Transverse colon (tissue), 4 donors: Measurements from ENCODE around the gene RHEX. TPM values are rescaled to one million over a fixed set of nuclear protein-coding genes. Genes with fewer than 3 reads are reported as not detected.
"Not testable (repeated sequence)": the region's sequence is repeated elsewhere in the genome, so short reads cannot be mapped to it uniquely, and the experiment has no call there.

ENCODE experiments used
- DNase-seq: peaks from one replicate; pipeline ENCODE4 v3.0.0-alpha.2; 2019
- H3K27ac ChIP-seq, 4 donors: fragments of 200-600 bp; sonication (generic); 2 replicates each; pipeline ENCODE4 v1.5.1; 2016 to 2018; ENCODE audit warnings: inconsistent platforms in 4 of 4
- H3K27me3 ChIP-seq: fragments of 200-600 bp; sonication (generic); 2 replicates; pipeline ENCODE4 v1.5.1; 2017; ENCODE audit warnings: inconsistent platforms
- H3K36me3 ChIP-seq, 4 donors: fragments of 200-600 bp; sonication (generic); 2 replicates each; pipeline ENCODE4 v1.5.1; 2017 to 2019; ENCODE audit warnings: inconsistent platforms in 4 of 4
- H3K4me1 ChIP-seq, 4 donors: fragments of 200-600 bp; sonication (generic); 2 replicates each; pipeline ENCODE4 v1.5.1; 2017 to 2020; ENCODE audit warnings: inconsistent platforms in 4 of 4
- H3K4me3 ChIP-seq, 4 donors: fragments of 200-600 bp; sonication (generic); 1 replicate in 1 of 4; 2 replicates in 3 of 4; pipeline versions ENCODE4 v1.5.1 to v1.6.1; 2017 to 2019; ENCODE audit warnings: inconsistent platforms in 4 of 4
- H3K9me3 ChIP-seq, 2 donors: fragments of 200-600 bp; sonication (generic); 2 replicates each; pipeline ENCODE4 v1.5.1; 2017 to 2019; ENCODE audit warnings: inconsistent platforms in 2 of 2
- EP300 ChIP-seq: sonication (generic); formaldehyde crosslinking; IDR thresholded peaks from one replicate; pipeline ENCODE4 v1.6.1; 2017; ENCODE audit warnings: antibody characterized with exemption, low read depth
- POLR2A ChIP-seq: fragments of 450-650 bp; IDR thresholded peaks from one replicate; pipeline ENCODE4 v1.6.1; 2016; ENCODE audit warnings: antibody characterized with exemption, mild to moderate bottlenecking, moderate library complexity
- POLR2AphosphoS5 ChIP-seq, 3 donors: sonication (generic); formaldehyde crosslinking; IDR thresholded peaks; one replicate each; pipeline ENCODE4 v1.6.1; 2016; ENCODE audit warnings: antibody characterized with exemption in 3 of 3
- WGBS, 2 donors: methylation state at CpG; one replicate each; pipeline ENCODE4 v1.1.5; 2018; ENCODE audit warnings: low coverage in 1 of 2; 5-methylcytosine and 5-hydroxymethylcytosine counted together
- in situ Hi-C, 4 donors: fragments of 200-750 bp; cut with MboI; loops; one replicate each; pipeline versions ENCODE4 v1.15.0 to v1.15.1; 2017; ENCODE audit warnings: low sequenced_read_pairs in 3 of 4, low pct_ligation_motif_present in 1 of 4, low pct_unique_long_range_greater_than_20kb in 1 of 4
- intact Hi-C: fragments of 100-400 bp; cut with DNase I; formaldehyde crosslinking; loops from one replicate; pipeline ENCODE4 v1.15.1; 2023; ENCODE audit warnings: low total_unique reads
- total RNA-seq, 4 donors: library from RNA; depleted of rRNA; stranded (reverse); fragments of >200 nt; gene quantifications; one replicate each; pipeline ENCODE4 v1.1.0, GENCODE V29; 2016
- TF ChIP-seq, protein P1 (sequence below), 5 experiments: fragments of 200-600 bp in 3 of 5; fragments of 450-650 bp in 2 of 5; sonication (generic) in 3 of 5; IDR thresholded peaks; 1 replicate in 2 of 5; 2 replicates in 3 of 5; pipeline ENCODE4 v1.5.1; 2016 to 2017; ENCODE audit warnings: antibody characterized with exemption in 5 of 5, inconsistent platforms in 3 of 5, mild to moderate bottlenecking in 2 of 5, moderate library complexity in 1 of 5

The RHEX gene
- total RNA-seq, 4 donors from 2014 or later, result 0.96 to 4.8 TPM; not detected in 2

DNA sequence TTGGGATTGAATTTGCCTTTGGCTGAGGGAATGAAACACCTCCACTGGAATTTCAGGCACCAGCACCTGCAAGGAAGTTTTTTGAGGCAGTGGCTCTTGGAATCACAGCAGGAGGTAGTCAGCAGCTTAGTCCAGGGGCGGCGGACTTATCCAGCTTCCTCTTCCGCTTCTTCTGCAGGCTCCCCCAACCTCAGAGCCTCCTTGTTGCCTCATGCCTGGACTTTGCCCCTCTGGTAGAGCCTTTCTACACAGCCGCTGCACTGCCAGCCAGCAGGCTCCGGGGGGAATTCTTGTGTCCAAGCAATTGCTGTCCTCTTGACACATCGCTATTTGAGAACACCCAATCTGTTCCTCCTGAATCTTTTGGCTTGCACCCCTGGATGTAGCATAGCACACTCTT, 4.4 kb upstream of the RHEX start:
- no peak overlapping the region for H3K4me3 ChIP-seq
- peaks cover 3 to 11% (median 3%) of the 10 kb centered on the region in 4 donors for H3K4me1 ChIP-seq
- intact Hi-C loops, result no loop called here
- WGBS, 2 donors, result 45% methylated on average over 6 of the region's 6 CpGs; no CpG with 5 or more reads in 1 of the 2 donors
- DNase-seq, result peak; percentile 72
- H3K27ac ChIP-seq, result peak overlapping the region in 2 of 4 donors; percentile 37 to 51
- in situ Hi-C loops, result no loop called here
- TF ChIP-seq POLR2A (no peak), EP300 (no peak), POLR2AphosphoS5 (IDR thresholded peaks at IDR 0.05) (no peak)
- TF ChIP-seq, protein P1, sequence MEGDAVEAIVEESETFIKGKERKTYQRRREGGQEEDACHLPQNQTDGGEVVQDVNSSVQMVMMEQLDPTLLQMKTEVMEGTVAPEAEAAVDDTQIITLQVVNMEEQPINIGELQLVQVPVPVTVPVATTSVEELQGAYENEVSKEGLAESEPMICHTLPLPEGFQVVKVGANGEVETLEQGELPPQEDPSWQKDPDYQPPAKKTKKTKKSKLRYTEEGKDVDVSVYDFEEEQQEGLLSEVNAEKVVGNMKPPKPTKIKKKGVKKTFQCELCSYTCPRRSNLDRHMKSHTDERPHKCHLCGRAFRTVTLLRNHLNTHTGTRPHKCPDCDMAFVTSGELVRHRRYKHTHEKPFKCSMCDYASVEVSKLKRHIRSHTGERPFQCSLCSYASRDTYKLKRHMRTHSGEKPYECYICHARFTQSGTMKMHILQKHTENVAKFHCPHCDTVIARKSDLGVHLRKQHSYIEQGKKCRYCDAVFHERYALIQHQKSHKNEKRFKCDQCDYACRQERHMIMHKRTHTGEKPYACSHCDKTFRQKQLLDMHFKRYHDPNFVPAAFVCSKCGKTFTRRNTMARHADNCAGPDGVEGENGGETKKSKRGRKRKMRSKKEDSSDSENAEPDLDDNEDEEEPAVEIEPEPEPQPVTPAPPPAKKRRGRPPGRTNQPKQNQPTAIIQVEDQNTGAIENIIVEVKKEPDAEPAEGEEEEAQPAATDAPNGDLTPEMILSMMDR (IDR thresholded peaks at IDR 0.05), result no peak
- no peaks in the 10 kb centered on the region for H3K27me3 ChIP-seq
- H3K36me3 ChIP-seq, result no peaks in the 10 kb centered on the region
- no peaks in the 10 kb centered on the region for H3K9me3 ChIP-seq

DNA sequence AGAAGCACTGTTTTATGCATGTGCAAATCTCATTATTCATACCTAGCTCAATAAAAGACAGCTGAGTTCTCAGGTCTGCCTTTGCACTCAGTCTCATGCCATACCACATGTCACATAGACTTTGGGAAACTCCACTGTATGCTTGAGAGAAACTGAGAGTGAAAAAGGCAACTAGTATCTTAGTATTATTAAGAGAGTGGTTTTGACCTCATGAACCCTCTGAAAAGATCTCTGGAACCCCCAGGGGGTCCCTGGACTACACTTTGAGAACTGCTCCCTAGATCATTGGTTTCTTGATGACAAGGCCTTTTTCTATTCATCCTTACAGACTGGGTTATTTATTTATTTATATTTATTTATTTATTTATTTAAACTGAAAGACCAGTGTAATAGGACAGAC, 3.7 kb upstream of the RHEX start:
- no peaks in the 10 kb centered on the region for H3K36me3 ChIP-seq
- peak overlapping the region in 1 of 4 donors; percentile 51 for H3K27ac ChIP-seq
- no peak for TF ChIP-seq POLR2A
- TF ChIP-seq, protein P1 (IDR thresholded peaks at IDR 0.05), result no peak
- TF ChIP-seq POLR2AphosphoS5 (IDR thresholded peaks at IDR 0.05), result no peak
- TF ChIP-seq EP300, result no peak
- H3K4me3 ChIP-seq, result no peak overlapping the region
- intact Hi-C loops (no loop called here), in situ Hi-C loops (no loop called here)
- no peak for DNase-seq
- H3K27me3 ChIP-seq, result no peaks in the 10 kb centered on the region
- H3K4me1 ChIP-seq, result peaks cover 3 to 11% (median 3%) of the 10 kb centered on the region in 4 donors
- no peaks in the 10 kb centered on the region for H3K9me3 ChIP-seq

DNA sequence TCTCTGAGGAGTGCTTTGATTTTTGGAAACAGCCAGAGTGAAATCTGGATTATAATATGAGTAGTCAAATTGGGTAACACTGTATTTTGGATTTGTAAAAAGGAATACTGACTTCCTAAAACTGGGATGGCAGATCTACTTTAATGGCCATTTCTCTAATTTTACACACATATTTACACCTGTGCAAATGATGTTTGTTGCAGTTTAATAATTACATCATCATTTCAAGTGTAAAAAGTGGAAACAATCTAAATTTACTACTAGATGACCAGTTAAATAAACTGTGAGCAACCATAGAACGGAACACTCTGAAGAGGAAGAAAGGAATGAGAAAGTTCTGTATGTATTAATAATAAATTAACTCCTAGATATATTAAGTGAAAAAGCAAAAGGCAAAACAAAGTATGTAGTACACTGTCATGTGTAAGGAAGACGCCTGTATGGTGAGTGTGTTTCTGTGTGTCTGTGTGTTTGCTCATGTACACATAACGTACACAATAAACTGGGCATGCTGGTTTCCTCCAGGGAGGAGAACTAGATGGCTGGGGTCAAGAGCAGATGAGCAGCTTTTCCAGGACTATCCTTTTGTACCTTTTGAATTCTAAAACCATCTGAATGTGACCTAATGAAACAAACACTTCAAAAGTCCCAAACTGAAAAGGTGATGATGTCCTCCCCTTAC, 2.9 kb upstream of the RHEX start:
- Histone ChIP-seq H3K27me3 (no peaks in the 10 kb centered on the region), H3K9me3 (no peaks in the 10 kb centered on the region), H3K27ac (peak overlapping the region in 3 of 4 donors; percentile 7 to 36 (median 19)), H3K4me1 (peaks cover 3 to 11% (median 3%) of the 10 kb centered on the region in 4 donors), H3K36me3 (no peaks in the 10 kb centered on the region), H3K4me3 (no peak overlapping the region)
- in situ Hi-C loops (no loop called here), intact Hi-C loops (no loop called here)
- TF ChIP-seq POLR2AphosphoS5 (IDR thresholded peaks at IDR 0.05) (no peak), POLR2A (no peak), EP300 (no peak)
- TF ChIP-seq, protein P1 (IDR thresholded peaks at IDR 0.05), result no peak
- WGBS, 2 donors, result 52 to 76% methylated on average over 3 of the region's 3 CpGs
- DNase-seq, result no peak

DNA sequence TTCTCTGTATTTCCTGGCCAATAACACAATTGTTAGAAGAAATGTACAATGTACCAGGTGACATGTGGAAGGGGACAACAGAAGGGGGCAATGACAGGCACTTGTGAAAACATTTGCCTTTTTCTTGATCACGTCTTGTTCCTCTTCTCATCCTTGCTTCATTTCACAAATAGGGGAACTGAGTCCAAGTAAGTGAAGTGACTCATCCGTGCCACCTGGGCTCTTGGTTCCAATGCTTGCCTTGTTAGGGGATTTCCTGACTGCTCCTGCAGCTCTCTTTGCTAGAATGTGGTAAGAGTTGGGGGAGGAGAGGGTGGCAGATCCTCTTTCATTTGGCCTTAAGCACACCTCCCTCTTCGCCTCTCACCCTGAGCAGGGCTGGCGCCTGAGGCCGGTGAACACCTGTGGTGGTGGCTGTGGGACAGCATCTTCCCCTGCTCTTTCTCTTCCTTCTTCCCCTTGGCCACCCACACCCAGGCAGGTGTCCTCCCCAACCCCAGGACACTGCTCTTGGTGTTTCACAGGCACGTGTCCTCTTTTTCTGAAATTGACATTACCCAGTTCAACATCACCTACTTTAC, 2.2 kb upstream of the RHEX start:
- 77 to 100% methylated on average over 1 to 6 of the region's 6 CpGs for WGBS, 2 donors
- intact Hi-C loops, result no loop called here
- Histone ChIP-seq H3K4me1 (peaks cover 3 to 11% (median 3%) of the 10 kb centered on the region in 4 donors), H3K4me3 (no peak overlapping the region), H3K9me3 (no peaks in the 10 kb centered on the region), H3K36me3 (no peaks in the 10 kb centered on the region), H3K27me3 (no peaks in the 10 kb centered on the region), H3K27ac (peak overlapping the region in 1 of 4 donors; percentile 56)
- TF ChIP-seq, protein P1 (IDR thresholded peaks at IDR 0.05), result no peak
- TF ChIP-seq EP300 (no peak), POLR2A (no peak), POLR2AphosphoS5 (IDR thresholded peaks at IDR 0.05) (peak in 1 of 3 donors; percentile 46)
- in situ Hi-C loops, result no loop called here
- peak; percentile 71 for DNase-seq

DNA sequence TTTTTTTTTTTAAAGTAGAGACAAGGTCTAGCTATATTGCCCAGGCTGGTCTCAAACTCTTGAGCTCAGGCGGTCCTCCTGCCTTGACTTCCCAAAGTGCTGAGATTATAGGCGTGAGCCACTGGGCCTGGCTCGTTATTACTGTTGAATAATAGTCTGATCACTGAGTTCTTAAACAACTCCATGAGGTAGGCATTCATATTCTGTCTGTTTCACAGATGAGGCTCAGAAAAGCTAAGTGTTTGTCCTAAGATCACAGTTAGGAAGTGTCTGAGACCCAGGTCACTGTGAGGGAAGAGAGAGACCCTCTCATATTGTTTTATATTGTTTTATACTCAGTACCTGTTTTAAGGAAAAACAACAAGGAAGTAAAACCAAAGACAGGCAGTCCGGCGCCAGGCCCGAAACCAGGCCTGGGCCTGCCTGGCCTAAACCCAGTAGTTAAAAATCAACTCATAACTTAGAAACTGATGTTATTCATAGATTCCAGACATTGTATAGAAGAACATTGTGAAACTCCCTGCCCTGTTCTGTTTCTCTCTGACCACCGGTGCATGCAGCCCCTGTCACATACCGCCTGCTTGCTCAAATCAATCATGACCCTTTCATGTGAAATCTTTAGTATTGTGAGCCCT, 625 bp upstream of the RHEX start:
- 63% methylated on average over 6 of the region's 8 CpGs; no CpG with 5 or more reads in 1 of the 2 donors for WGBS, 2 donors
- DNase-seq, in situ Hi-C loops, H3K27me3 ChIP-seq, intact Hi-C loops, H3K9me3 ChIP-seq, H3K4me3 ChIP-seq, H3K36me3 ChIP-seq: not testable (repeated sequence)
- peaks cover 3 to 11% (median 3%) of the 10 kb centered on the region in 4 donors for H3K4me1 ChIP-seq
- peak overlapping the region in 2 of 4 donors; percentile 19 to 56 for H3K27ac ChIP-seq

DNA sequence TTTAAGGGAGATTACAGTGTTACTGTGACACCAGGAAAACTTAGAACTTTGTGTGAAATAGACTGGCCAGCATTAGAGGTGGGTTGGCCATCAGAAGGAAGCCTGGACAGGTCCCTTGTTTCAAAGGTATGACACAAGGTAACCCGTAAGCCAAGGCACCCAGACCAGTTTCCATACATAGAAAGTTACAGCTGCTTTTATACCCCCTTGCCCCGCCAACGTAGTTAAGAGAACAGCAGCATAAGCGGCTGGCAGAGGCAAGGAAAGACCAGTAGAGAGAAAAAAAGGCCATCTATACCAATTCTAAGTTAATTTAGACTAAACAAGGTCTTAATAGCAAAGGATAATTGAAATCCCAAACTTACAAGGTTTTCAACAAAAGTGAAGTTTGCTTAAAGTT, 643 bp downstream of the RHEX start:
- 84 to 94% methylated on average over 4 of the region's 4 CpGs for WGBS, 2 donors
- in situ Hi-C loops, intact Hi-C loops, DNase-seq, H3K4me3 ChIP-seq, H3K9me3 ChIP-seq, H3K4me1 ChIP-seq, H3K36me3 ChIP-seq, H3K27me3 ChIP-seq: not testable (repeated sequence)
- H3K27ac ChIP-seq, result peak overlapping the region in 1 of 4 donors; percentile 69
